Left renal cortex interstitium (tissue), 4 donors: ENCODE data around the gene NKX1-1. TPM values are rescaled to one million over a fixed set of nuclear protein-coding genes. Genes with fewer than 3 reads are reported as not detected.

Experiments used
- DNase-seq, 4 donors: peaks; one replicate each; pipeline ENCODE4 v3.0.0-alpha.2; 2013; ENCODE audit warnings: low read depth in 4 of 4, low spot score in 2 of 4, missing footprints in 1 of 4
- polyA plus RNA-seq, 4 donors: library from polyadenylated mRNA; unstranded; fragments of 120-200 nt; gene quantifications; one replicate each; pipeline ENCODE4 v1.2.1, GENCODE V29; 2013; ENCODE audit not compliant: insufficient read length in 4 of 4

Gene NKX1-1
- polyA plus RNA-seq, 4 donors: not detected

- no peak for DNase-seq
These were observed 11.5 kb upstream of the NKX1-1 start for GRCh38 chr4:1417522-1418390.

DNA sequence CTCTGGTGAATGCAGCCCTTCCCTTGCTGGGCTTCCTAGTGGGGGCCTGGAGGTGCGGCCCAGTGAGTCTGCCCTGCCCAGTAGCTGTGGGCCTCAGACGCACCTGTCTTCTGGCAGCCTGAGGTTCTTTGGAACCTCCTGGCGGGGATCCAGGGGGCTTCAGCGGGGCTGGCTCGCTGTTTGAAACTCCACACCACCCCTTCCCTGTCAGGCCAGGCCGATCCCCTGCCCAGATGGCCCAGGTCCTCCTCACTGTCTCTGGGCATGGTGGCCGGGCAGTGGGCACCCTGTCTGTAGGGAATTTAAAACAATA, 10.7 kb upstream of the NKX1-1 start:
- DNase-seq: no peak

DNA sequence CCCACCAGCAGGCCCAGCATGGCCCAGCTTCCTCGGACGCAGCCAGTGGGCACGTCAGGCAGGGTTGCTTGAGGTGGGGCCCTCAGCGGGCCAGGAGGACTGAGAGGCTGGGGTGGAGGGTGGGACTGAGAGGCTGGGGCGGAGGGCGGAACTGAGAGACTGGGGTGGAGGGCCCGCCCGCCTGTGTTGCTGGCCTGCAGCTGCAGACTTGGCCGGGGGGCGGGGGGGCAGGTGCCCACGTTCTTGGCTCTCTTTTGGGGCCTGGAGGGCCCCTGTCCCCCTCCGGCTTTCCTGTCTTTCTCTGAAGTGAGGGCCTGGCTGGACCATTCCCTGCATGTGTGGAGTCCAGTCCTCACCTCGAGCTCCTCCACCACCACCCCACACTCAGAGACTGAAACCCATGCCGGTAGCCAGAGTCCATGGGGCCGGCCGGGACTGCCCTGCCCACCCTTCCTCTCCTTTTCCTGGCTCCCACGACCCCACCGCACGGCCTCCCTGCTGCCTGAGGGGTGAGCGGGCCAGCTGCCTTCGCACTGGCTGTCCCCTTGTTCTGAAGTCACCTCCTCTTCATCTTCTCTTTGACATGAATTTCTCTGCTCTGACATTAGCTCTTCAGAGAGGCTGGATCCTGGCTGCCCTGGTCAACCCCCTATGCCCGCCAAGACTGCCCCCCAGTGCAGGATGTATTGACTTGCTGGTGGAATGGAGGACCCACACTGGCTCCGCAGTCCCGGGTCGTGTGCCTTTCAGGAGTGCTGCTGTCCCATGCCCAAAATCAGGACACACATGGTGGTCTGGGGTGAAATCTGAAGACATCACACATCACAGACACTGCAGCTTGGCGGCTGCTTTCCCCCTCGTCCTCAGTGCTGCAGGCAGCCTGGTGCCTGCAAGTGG, 10.1 kb upstream of the NKX1-1 start:
- DNase-seq: no peak

GRCh38 chr4:1415681-1415981, 9.4 kb upstream of the NKX1-1 start:
- no peak for DNase-seq

GRCh38 chr4:1414831-1415680, 8.8 kb upstream of the NKX1-1 start:
- no peak for DNase-seq

DNA sequence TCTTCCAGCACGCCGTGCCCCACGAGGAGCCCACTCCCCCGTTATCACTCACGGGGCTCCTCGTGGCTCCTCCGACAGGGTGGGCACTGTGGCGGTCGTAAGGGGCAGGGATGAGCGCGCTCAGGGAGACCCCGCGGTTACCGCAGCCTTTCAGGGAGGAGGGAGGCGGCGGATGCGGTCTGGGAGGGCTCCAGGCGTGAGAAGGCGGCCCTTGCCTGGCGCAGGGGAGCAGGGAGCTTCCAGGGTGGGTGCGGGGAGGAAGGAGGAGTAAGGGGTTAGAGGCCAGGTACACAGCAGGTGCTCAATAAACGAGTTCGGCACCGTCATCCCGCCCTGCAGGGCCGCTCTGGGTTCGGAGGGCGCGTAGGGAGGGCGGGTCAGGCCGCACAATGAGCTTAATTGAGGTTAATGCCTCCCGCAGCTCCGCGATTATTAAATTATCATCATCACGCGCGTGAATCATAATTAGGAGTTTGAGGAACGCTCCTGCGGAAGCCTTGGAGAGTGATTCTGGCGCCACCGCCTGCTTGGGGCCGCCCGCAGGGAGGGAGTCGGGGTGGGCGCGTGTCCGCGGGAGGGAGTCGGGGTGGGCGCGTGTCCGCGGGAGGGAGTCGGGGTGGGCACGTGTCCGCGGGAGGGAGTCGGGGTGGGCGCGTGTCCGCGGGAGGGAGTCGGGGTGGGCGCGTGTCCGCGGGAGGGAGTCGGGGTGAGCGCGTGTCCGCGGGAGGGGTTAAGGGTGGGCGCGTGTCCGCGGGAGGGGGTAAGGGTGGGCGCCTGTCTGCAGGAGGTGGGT, 7.6 kb upstream of the NKX1-1 start:
- no peak for DNase-seq

DNA sequence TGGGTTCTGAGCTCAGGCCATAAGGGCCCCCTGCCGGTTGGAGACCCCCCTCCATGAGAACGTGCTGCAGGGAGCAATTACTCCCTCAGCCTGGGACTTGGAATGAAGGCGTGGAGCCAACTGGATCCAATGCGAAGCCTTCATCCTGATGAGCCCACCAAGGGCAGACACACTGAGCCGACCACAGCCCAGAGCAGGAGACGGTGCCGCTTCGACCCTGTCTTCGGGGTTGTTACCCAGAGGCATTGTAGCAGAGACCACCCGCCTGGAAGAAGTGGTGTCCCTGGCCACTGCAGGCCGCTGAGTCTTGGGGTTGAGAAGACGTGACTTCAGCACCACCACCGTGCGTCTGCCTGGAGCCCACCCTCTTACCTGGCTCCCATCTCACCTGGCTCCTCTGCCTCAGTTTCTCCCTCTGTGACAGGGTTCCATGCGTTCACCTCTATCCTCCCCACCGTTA, 7.0 kb upstream of the NKX1-1 start:
- DNase-seq: no peak

GRCh38 chr4:1412376-1413203, 6.3 kb upstream of the NKX1-1 start:
- DNase-seq: no peak

GRCh38 chr4:1411436-1412375, 5.5 kb upstream of the NKX1-1 start:
- no peak for DNase-seq

GRCh38 chr4:1410491-1411325, 4.5 kb upstream of the NKX1-1 start:
- peak; percentile 50 to 73 (median 58) for DNase-seq

GRCh38 chr4:1409491-1410425, 3.5 kb upstream of the NKX1-1 start:
- DNase-seq: no peak

- no peak for DNase-seq
These were observed 2.8 kb upstream of the NKX1-1 start for GRCh38 chr4:1409079-1409478.

GRCh38 chr4:1408418-1408817, 2.2 kb upstream of the NKX1-1 start:
- no peak for DNase-seq

DNA sequence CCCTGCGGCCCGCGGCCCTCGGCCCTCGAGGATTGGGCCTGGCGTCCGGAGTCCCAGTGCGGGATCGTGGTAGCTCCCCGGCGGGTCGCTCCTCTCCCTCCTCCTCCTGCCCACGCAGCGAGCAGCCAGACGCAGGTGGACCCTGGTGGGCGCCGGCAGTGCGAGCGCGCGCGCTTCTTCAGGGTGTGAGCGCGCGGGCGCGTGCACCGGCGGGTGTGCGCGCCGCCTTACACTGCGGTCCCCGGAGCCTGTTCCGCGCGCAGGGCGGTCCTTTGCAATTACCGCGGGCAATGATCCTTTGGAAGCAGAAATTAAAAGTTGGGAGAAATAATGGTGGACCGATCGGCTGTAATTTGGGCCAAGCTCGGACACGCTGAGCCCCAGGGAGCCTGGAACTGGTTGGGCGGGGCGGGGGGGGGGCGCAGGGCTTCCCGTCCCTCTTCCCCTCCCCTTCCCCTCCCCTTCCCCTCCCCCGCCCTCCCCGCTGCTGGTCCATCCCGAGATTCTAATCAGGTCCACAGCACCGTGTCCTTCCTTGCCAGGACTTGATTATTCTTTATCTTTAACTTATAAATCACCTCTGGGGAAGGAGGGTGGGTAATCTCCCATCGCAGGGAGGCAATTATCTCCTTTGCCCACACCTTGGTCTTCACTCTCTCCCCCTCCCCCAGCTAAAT, 1.6 kb upstream of the NKX1-1 start:
- no peak for DNase-seq

DNA sequence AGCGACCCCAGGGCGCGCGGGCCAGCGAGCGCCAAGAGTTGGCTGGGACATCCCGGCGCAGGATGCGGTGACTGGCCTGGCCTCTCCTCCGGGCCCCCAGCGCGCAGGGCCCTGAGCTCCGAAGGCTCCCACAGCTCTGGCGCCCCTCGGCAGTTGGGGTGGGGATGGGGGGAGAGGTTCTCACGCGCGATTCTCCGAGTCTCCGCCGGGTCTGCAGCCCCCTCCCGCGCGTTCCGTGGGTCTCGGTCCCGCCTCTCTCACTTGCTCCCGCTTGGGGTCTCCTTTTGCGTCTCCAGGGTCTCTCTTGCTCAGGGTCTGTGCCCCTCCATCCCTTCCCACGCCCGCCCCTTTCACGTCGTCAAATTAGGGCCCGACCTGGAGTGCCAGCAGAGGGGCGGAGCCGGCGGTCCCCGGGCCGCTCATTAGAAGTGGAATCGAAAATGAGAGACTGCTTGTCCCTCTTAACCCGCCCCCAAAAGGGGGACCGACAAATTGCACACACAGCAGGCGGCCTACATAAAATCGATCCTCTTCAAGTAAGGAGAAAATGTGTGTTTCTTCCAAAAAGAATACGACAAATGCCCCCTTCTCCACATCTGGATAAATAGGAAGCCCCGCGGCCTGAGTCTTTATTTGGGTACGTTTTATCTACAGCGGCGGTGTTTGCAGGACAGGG, 877 bp upstream of the NKX1-1 start:
- DNase-seq: no peak
